Measurements from ENCODE around the gene SOX12.

Gene SOX12

GRCh38 chr20:301886-302848 is 23.2 kb upstream of the SOX12 start:
- ATAC-seq (peak; percentile 42), DNase-seq (no peak)

GRCh38 chr20:305745-306144 is 19.6 kb upstream of the SOX12 start:
- DNase-seq = no peak
- no peak for ATAC-seq

- no peak for ATAC-seq
- DNase-seq = no peak
Measured at GRCh38 chr20:308427-309038, 16.8 kb upstream of the SOX12 start.

- no peak for ATAC-seq
Measured at GRCh38 chr20:309306-309840, 16.0 kb upstream of the SOX12 start.

GRCh38 chr20:309841-310644 is 15.3 kb upstream of the SOX12 start:
- ATAC-seq (peak; percentile 100), DNase-seq (peak; percentile 91)

More at GRCh38 chr20:309306-309840, 16.0 kb upstream of the SOX12 start:
- no peak for DNase-seq

DNA sequence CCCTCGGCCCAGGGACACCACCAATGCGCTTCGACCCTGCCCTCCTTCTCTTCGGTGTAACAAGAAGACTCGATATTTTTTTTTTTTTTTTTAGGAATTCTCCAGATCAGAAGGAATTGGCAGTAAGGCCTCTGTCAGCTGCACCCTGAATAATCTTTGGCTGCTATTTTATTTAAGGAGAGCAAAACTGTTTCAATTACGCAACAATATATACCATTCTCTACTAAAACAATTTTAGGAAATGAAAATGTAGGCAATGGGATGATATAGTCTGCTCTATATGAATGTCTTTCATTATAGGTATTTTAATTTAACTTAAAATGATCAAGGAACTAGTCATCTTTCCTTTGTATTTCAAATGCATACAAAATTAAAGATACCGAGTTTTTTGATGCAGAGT is 14.7 kb upstream of the SOX12 start:
- DNase-seq = no peak
- no peak for ATAC-seq

DNA sequence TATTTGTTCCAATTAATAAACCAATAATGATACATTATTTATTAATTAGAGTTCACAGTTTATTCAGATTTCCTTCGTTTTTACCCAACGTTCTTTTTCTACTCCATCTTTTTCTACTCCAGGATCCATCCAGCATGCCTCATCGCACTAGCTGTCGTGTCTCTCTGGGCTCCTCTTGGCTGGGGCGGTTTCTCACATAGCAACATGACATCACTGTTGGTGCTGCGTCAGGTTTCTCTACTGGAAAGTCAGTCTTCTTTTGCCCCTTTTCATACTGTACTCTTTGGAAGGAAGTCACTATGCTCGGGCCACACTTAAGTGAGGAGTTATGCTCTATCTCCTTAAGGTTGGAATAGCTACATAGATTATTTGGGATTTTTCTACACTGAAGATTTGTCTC is 13.7 kb upstream of the SOX12 start:
- DNase-seq (no peak), ATAC-seq (no peak)

DNA sequence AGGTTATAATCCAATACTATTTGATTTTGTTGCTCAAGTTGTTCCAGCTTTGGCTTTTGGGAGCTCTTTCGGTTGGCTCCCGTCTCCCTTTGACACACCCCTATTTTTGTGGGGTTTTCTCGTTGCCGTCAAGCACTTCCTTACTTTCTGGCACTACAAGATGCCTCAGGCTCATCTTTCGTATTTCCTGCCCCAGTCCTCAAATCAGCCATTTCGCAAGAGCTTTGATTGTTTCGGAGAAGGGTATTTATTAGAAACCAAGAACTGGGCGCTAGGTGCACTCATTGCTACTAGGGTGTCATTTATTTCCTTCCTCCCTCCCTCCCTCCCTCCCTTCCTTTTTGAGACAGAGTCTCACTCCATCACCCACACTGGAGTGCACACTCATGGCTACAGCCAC is 13.3 kb upstream of the SOX12 start:
- no peak for ATAC-seq

GRCh38 chr20:312866-313265 is 12.5 kb upstream of the SOX12 start:
- DNase-seq (no peak), ATAC-seq (no peak)

More for the DNA sequence above, 13.3 kb upstream of the SOX12 start:
- DNase-seq = no peak

DNA sequence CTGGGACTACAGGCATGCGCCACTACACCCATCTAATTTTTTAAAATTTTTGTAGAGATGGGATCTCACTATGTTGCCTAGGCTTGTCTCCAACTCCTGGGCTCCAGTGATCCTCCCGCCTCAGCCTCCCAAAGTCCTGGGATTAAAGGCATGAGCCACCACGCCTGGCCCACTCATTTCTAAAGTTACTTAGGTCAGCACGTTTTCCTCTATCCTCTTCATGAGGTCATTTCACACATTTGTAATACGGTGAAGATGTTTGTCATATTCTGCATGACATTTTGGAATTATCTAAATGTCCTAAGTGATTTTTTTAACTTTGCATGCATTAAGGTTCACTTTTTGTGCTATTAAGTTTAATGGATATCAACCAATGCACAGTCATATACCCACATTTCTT is 11.9 kb upstream of the SOX12 start:
- DNase-seq = no peak
- ATAC-seq = no peak

DNA sequence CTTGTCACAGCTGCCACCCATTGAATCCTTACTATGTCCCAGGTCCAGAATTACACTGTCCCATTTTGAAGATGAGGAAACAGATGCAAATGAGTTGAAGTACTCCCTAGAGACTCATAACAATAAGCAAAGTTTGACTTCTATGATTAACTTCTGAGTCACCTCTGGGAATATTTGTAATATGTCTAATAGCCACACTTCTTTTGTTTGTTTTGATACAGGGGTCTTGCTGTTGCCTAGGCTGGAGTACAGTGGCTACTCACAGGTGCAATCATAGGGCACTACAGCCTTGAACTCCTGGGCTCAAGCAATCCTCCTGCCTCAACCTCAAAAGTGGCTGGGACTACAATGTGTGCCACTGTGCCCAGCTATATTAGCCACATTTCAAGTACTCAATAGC is 11.4 kb upstream of the SOX12 start:
- ATAC-seq (no peak), DNase-seq (no peak)

- ATAC-seq = no peak
- no peak for DNase-seq
Measured at GRCh38 chr20:316316-317068, 8.9 kb upstream of the SOX12 start.

DNA sequence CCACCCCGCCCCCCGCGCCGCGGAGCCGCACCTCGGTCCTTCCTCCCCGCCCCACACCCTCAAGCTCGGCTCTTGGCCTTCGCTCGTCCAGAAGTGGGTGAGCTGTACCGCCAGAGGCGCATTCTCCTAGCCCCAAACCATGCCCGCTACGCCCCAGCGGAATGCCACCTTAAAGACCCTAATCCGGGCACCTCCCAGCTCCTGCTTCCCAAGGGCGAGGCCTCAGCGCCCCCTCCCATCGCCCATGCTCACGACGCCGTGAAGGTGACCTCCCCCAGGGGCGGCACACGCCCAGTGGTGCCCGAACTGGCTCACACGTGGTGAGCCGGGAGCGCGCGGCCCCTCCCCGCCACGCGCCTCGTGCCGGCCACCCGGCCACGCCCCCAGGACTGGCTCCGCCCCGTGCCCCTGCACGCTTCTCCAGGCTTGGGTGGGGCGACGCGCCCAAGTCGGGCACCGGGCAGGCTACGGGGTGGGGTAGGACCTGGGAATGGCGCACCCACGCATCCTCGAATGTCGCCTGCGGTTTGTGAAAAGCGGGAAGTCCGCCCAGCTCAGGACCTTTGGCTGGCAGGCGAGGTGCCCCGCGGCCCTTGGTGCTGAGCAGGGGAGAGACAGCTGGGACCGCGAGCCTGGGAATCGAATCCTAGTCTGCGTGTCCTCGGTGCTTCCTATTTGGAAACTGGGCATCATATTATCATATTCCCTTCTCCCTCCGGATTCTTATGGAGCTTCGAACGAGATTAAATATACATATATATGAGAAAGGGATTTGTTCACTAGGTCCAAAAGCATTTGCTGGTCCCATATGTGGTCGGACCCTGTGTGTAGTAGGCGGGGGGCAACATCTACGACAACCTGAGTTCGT is 941 bp upstream of the SOX12 start:
- ATAC-seq = peak; percentile 71
- DNase-seq = peak; percentile 97

DNA sequence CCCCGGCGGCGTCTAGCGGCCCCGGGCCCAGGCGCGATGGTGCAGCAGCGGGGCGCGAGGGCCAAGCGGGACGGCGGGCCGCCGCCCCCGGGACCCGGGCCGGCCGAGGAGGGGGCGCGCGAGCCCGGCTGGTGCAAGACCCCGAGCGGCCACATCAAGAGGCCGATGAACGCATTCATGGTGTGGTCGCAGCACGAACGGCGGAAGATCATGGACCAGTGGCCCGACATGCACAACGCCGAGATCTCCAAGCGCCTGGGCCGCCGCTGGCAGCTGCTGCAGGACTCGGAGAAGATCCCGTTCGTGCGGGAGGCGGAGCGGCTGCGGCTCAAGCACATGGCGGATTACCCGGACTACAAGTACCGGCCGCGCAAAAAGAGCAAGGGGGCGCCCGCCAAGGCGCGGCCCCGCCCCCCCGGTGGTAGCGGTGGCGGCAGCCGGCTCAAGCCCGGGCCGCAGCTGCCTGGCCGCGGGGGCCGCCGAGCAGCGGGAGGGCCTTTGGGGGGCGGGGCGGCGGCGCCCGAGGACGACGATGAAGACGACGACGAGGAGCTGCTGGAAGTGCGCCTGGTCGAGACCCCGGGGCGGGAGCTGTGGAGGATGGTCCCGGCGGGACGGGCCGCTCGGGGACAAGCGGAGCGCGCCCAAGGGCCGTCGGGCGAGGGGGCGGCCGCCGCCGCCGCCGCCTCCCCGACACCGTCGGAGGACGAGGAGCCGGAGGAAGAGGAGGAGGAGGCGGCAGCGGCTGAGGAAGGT is 715 bp downstream of the SOX12 start:
- no peak for ATAC-seq
- DNase-seq = peak; percentile 65

GRCh38 chr20:326645-327185 is 1.4 kb downstream of the SOX12 start:
- DNase-seq (no peak), ATAC-seq (no peak)

DNA sequence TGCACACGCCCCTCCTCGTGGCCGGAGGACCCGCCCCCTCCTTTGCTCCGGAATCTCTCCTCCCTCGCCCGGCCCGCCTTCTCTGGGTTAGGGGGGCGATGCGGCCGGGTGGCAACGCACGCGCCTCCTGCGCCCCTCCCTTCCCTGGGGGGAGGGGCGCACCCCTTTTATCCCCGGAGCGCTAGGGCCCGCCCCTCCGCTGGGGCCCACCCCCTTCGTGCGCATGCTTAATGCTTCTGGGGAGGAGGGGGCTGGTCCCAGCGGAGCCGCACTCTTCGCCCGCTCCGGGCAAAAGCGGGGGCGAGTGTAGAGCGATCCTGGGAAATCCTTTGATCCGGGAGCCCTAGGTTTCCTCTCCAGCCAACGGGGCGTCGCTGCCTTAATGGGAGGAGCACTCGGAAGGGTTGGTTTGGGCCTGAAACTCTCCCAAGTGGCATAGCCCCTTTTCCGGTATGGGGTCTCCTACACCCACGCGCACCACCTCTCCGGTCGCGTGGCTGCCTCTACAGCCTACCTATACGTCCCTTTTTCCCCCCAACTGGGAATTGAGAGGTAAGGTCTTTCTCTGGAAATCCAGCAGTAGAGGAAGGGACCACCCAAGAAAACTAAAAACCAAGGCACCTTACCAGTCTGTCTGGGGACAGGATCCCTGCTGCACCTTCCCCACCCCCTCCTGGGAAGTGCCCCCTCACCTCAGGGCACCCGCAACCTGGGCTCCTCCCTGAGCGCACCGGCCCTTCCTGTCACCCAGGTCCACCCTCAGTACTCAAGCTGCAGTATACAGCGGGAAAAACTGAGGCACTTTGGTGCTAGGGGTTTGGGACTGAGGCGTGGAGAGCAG is 2.1 kb downstream of the SOX12 start:
- DNase-seq (peak; percentile 87), ATAC-seq (peak; percentile 20)

- DNase-seq (no peak), ATAC-seq (no peak)
Measured at GRCh38 chr20:328027-328974, 2.9 kb downstream of the SOX12 start.

Data from stimulated activated naive CD8-positive, alpha-beta T cell treated with anti-CD3 and anti-CD28 coated beads, Interleukin-15, Interleukin-2, amounts not matched to agents 100 U/mL and 50 U/mL, for 24 hours (primary cell).